G401.6 (cell line): Measurements from ENCODE around the gene ZBTB5.
"Not testable (repeated sequence)": the region's sequence is repeated elsewhere in the genome, so short reads cannot be mapped to it uniquely, and the experiment has no call there.

Source experiments
- FAIRE-seq: peaks from 2 replicates; lab custom pipeline; 2012; peaks lifted over from hg19 to GRCh38; lab: Jason Lieb, UNC

Gene ZBTB5

GRCh38 chr9:37405764-37406380 lies 59.4 kb downstream of the ZBTB5 start:
- no peak for FAIRE-seq

- FAIRE-seq: no peak
Observed at GRCh38 chr9:37405350-37405749, 59.9 kb downstream of the ZBTB5 start.

- no peak for FAIRE-seq
Observed at GRCh38 chr9:37404590-37404989, 60.7 kb downstream of the ZBTB5 start.

GRCh38 chr9:37399336-37399735 lies 65.9 kb downstream of the ZBTB5 start:
- FAIRE-seq: no peak

GRCh38 chr9:37398464-37399025 lies 66.7 kb downstream of the ZBTB5 start:
- no peak for FAIRE-seq

GRCh38 chr9:37397948-37398347 lies 67.3 kb downstream of the ZBTB5 start:
- FAIRE-seq: not testable (repeated sequence)

GRCh38 chr9:37395663-37396062 lies 69.6 kb downstream of the ZBTB5 start:
- FAIRE-seq: no peak

- no peak for FAIRE-seq
Observed at GRCh38 chr9:37395229-37395628, 70.0 kb downstream of the ZBTB5 start.

GRCh38 chr9:37392272-37392671 lies 73.0 kb downstream of the ZBTB5 start:
- no peak for FAIRE-seq

GRCh38 chr9:37390759-37391158 lies 74.5 kb downstream of the ZBTB5 start:
- no peak for FAIRE-seq
